ENCODE data around the gene LIPT1. TPM values are rescaled to one million over a fixed set of nuclear protein-coding genes. Genes with fewer than 3 reads are reported as not detected.
"Not testable (repeated sequence)": the region's sequence is repeated elsewhere in the genome, so short reads cannot be mapped to it uniquely, and the experiment has no call there.

Gene LIPT1
- polyA plus RNA-seq, 3 donors, result 14.6 to 18.1 (median 17.5) TPM

DNA sequence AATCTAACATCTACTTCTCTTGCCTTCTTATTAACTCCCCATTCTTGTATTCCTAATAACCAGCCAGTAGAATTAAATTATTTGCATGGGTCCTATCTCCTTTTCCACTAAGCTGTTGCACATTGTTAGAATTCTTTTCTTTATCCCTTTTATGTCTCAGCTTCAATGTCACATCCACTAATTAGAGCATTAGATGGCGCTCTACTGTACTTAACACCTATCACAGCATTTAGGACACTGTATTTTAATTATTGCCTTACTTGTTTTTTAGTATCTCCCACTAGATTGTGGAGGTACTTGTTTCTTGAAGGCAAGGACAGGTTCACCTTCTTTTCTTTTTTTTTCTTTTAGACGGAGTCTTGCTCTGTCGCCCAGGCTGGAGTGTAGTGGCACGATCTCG is 3.8 kb downstream of the LIPT1 start:
- DNase-seq (ENCODE audit: extremely low read depth in 1 of 11, low read depth in 9 of 11, low spot score in 4 of 11), result no peak

DNA sequence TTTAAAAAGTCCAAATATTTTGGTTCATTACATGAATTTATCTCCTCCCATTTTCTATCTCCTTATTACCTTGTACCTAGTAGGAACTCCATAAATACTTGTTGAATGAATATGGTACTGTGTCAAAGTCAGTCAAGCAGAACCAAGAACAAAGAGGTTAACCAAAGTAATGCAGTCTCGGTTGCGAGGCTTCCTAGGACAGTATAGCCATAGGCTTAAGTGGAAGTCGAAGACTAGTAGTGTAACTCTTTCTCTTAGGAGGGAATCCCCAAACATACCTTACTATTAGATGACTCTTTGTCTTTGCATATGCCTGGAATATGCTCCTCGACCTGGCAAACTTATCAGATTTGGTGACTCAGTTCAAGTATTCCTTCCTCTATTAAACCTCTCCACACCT is 4.8 kb downstream of the LIPT1 start:
- DNase-seq (ENCODE audit: extremely low read depth in 1 of 11, low read depth in 9 of 11, low spot score in 4 of 11), result no peak

DNA sequence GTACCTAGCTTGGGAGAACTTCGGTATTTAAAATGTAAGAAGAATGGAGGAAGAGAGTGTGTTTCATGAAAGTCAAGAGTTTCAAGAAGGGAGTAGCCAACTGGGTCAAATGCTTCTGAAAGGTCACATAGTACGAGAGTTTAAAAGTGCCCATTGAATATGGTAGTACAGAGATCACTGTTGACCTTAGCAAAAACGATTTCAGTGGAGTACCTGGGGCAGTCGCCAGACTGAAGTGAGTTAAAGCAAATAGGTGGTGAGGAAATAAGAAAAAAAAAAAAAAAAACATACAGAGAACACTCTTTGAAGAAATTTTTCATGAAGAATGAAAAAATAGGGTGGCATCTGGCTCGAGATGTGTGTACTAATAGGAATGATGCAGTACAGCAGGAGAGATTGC is 11.5 kb downstream of the LIPT1 start:
- DNase-seq (ENCODE audit: extremely low read depth in 1 of 11, low read depth in 9 of 11, low spot score in 4 of 11), result no peak

DNA sequence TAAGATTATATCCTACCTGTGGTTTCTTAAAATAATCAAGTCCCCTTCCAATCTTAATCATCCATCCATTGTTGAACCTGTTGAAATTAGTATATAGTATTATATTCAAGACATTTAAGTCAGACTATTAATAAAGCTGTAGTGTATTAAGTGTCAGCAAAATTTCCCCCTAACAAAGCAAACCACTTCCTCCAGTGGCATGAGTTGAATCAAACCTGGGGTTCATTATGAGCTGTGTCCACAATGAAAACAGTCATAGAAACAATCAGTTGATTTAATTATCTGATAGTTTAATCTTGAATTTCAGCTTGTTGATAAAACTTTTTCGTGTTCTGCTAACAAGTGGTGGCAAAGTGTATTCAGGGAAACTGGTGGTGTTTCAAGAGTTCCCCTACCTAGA is 14.8 kb downstream of the LIPT1 start:
- DNase-seq (ENCODE audit: extremely low read depth in 1 of 11, low read depth in 9 of 11, low spot score in 4 of 11), result no peak

GRCh38 chr2:99171377-99172140 is 16.8 kb downstream of the LIPT1 start:
- no peak for DNase-seq (ENCODE audit: extremely low read depth in 1 of 11, low read depth in 9 of 11, low spot score in 4 of 11)

- DNase-seq (ENCODE audit: extremely low read depth in 1 of 11, low read depth in 9 of 11, low spot score in 4 of 11), result peak; percentile 87 to 96 (median 93)
These were observed 26.2 kb downstream of the LIPT1 start, which contains the start of the genes MITD1 and MRPL30 for GRCh38 chr2:99180755-99181623. Gene MITD1, minus strand, starts transcription at chr2:99181058. Its CDS starts 77 bp downstream, at chr2:99180981. Gene MRPL30, plus strand, starts transcription at chr2:99181184. Its CDS starts 5,020 bp downstream, at chr2:99186204.

DNA sequence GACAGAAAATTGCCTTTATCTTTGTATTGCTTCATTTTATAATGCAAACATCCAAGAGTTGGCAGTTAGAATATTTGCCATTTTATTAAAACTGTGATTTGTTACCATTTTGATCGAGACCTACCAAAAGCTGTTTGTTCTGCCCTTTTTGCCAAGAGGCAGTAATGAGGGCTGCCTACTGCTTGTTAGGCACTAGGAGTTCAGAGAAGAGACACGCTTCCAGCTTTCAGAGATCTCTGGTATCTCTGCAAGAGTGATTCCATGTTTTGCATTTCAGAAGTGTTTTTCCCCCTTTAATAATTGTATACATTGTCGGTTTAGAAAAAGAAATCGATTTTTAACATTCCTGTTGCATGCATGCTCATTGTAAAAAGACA is 26.8 kb downstream of the LIPT1 start:
- peak in 1 of 11 donors; percentile 3 for DNase-seq (ENCODE audit: extremely low read depth in 1 of 11, low read depth in 9 of 11, low spot score in 4 of 11)

DNA sequence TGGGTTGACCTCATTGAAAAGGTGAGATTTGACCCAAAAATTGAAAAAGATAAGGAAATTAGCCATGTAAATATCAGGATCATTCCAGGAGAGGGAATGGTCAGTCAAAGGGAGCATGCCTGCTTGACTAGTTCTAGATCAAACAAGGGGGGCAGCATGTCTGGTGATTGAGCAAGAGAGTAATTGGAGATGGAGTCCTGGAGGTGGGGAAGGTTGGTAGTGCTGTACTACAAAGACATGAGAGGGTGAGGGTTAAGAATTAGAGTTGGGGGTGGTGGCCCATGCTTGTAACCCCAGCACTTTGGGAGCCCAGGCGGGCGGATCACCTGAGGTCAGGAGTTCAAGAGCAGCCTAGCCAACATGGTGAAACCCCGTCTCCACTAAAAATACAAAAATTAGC is 28.3 kb downstream of the LIPT1 start:
- no peak for DNase-seq (ENCODE audit: extremely low read depth in 1 of 11, low read depth in 9 of 11, low spot score in 4 of 11)

DNA sequence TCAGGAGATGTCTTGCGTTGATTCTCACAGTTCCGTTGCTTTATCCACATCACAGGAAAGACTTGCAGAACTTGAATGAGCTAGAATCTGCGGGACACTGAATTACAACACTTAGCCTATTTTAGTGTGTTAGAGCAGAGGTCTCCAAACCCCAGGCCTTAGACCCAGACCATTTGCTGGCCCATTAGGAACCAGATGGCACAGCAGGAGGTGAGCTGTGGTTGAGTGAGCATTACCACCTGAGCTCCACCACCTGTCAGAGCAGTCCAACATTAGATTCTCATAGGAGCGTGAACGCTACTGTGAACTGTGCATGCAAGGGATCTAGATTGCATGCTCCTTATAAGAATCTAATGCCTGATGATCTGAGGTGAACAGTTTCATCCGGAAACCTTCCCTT is 30.0 kb downstream of the LIPT1 start:
- DNase-seq (ENCODE audit: extremely low read depth in 1 of 11, low read depth in 9 of 11, low spot score in 4 of 11), result no peak

DNA sequence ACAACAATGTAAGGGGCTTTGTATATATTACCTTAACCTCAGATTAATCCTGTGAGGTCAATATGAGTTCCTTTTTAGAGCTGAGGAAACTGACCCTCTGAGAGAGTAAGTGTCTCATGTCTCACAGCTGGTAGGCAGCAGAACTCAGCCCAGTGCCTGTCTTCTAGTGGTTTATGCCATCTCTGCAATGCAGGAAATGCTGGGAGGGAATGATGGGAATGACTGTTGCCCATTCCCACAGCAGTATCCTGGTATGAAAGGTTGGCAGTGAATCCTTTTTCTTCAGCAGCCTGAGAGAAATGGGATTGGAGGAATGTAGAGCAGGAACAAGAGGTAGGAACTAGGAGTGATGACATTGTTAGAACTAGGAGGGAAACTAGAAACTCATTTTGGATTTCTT is 32.2 kb downstream of the LIPT1 start:
- DNase-seq (ENCODE audit: extremely low read depth in 1 of 11, low read depth in 9 of 11, low spot score in 4 of 11), result no peak

DNA sequence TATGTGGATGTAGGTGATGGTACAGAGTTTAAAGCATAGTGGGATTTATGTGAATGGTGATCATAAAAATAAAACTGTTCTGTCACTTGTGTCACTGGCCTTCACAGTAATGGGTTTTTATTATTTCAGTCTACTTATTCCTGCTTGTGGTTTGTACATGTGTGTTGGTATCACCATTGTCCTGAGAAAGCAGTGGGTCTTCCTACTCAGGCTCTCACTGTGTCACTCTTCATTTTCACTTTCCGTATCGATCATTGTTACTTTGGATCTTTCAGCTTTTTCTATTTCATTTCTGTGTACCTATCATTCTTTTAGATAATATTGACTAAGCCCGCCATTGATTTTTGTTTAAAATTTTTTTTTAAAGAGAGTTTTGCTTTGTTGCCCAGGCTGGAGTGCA is 33.6 kb downstream of the LIPT1 start:
- no peak for DNase-seq (ENCODE audit: extremely low read depth in 1 of 11, low read depth in 9 of 11, low spot score in 4 of 11)

- DNase-seq (ENCODE audit: extremely low read depth in 1 of 11, low read depth in 9 of 11, low spot score in 4 of 11), result no peak
These were observed 35.8 kb downstream of the LIPT1 start for GRCh38 chr2:99190548-99190947.

DNA sequence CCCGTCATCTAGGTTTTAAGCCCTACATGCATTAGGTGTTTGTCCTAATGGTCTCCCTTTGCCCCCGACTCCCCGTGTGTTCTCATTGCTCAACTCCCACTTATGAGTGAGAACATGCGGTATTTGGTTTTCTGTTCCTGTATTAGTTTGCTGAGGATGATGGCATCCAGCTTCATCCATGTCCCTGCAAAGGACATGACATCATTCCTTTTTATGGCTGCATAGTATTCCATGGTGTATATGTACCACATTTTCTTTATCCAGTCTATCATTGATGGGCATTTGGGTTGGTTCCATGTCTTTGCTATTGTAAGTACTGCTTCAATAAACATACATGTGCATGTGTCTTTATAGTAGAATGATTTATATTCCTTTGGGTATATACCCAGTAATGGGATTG is 37.6 kb downstream of the LIPT1 start:
- DNase-seq (ENCODE audit: extremely low read depth in 1 of 11, low read depth in 9 of 11, low spot score in 4 of 11), result not testable (repeated sequence)

DNA sequence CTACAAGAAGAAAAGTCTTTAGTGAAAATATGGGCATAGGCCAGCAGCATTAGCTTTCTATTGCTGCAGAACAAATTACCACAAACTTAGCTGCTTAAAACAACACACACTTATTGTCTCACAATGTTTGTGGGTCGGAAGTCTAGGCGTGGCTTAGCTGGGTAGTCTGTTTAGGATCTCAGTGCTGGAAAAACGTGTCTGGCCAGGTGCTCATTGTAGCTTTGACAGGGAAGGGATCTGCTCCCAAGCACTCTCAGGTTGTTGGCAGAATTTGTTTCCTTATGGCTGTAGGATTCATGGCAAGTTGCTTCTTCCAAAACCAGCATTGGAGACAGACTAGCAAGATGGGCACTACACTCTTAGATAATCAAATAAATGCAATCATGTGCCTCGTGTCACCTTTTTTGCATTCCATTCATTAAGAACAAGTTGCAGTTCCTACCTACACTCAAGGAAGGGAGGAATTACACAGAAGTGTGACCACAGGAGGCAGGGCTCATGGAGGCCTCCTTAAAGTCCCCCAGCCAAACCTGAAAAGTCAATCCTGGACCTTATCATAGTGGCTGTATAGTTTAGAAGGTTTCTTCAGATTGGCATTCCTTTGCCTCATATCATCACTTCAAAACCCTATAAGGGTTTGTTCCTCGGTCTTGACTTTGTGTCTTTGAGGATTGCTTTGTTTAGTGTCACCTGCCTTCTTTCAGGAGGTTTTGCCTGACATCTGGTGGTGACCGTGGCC is 43.5 kb downstream of the LIPT1 start:
- DNase-seq (ENCODE audit: extremely low read depth in 1 of 11, low read depth in 9 of 11, low spot score in 4 of 11), result no peak

- no peak for DNase-seq (ENCODE audit: extremely low read depth in 1 of 11, low read depth in 9 of 11, low spot score in 4 of 11)
These were observed 45.5 kb downstream of the LIPT1 start for GRCh38 chr2:99200076-99200800.

DNA sequence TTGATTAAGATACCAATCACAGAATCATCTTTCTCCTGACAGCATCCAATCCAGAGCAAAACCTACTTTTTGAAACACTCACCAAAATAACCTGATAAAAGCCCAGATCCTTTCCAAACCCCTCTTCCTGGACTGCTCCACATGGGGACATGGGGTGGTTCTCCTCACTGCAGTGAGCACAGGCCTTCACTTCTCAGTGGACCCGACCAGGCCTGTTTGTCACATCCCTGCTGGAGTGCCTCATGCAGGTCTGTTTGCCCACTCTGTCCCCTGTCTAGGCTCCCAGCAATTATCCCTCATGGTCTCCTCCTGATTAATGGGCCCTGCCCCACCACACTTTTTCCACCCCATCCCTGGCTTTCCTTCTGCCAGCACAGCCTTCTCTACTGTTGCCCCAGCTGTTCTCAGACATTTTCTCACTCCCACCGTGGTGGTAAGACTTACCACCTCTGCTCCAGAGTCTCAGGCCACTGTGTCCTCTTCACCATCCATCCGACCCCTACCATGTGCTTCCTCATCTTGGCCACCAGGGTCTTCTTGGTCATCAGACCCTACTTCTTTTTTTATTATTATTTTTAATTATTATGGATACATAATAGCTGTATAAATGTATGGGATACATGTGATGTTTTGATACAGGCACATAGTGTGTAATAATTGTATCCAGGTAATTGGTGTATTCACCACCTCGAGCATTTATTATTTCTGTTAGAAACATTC is 47.4 kb downstream of the LIPT1 start:
- no peak for DNase-seq (ENCODE audit: extremely low read depth in 1 of 11, low read depth in 9 of 11, low spot score in 4 of 11)

DNA sequence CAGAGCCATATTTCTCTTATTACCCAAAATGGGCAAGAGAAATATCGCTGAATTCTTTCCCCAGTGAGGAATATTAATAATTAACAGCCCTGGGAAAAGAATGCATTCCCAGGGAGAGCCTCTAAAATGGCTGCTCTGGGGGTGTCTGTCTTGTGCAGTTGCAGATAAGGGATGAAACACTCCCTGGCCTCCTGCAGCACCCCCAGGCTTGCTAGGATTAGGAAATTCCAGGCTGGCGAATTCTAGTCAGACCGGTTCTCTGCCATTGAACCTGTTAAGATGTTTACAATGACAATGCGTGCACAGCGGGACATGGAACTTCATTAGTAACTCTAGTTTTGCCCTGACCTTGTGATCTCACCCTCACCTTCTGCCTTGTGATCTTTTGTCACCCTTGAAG is 50.7 kb downstream of the LIPT1 start:
- no peak for DNase-seq (ENCODE audit: extremely low read depth in 1 of 11, low read depth in 9 of 11, low spot score in 4 of 11)

All from renal cortex interstitium (tissue), 11 donors.